RCC 7860 (cell line): ENCODE measurements around the gene PHKB.
"Not testable (repeated sequence)": the region's sequence is repeated elsewhere in the genome, so short reads cannot be mapped to it uniquely, and the experiment has no call there.

Experiments used
- DNase-seq: peaks from one replicate; pipeline ENCODE4 v3.0.0-alpha.2; 2015; ENCODE audit warnings: low spot score
- FAIRE-seq: peaks from 2 replicates; lab custom pipeline; 2012; peaks lifted over from hg19 to GRCh38; lab: Jason Lieb, UNC

PHKB gene

DNA sequence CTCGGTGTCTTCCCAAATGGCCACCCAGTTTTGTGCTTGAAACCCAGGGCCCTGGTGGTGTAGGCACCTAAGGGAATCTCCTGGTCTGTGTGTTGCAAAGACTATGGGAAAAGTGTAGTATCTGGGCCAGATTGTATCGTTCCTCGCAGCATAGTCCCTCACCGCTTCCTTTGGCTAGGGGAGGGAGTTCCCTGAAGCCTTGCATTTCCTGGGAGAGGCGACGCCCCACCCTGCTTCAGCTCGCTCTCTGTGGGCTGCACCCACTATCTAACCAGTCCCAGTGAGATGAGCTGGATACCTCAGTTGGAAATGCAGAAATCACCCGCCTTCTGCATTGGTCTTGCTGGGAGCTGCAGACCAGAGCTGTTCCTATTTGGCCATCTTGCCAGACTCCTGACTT, 93.5 kb downstream of the PHKB start:
- FAIRE-seq, DNase-seq: not testable (repeated sequence)

DNA sequence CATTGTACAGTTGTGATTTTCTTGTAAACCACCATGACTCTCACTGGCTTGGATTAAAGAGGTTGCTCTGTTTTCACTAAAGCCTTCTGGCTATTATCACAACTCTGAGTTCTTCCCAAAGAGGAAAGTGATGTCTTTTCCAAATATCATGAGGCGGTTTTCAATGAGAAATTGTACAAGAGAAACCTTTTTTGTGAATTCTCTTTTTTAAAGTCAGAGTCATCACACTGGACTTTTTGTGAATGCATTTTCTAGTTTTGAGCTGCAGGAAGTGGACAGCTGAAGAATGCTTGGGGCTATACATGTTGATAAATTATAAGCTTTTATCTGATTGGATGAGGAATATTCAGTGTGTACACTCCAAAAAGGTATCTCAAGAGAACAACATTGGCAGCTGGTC, 100.2 kb downstream of the PHKB start:
- DNase-seq (no peak), FAIRE-seq (no peak)

DNA sequence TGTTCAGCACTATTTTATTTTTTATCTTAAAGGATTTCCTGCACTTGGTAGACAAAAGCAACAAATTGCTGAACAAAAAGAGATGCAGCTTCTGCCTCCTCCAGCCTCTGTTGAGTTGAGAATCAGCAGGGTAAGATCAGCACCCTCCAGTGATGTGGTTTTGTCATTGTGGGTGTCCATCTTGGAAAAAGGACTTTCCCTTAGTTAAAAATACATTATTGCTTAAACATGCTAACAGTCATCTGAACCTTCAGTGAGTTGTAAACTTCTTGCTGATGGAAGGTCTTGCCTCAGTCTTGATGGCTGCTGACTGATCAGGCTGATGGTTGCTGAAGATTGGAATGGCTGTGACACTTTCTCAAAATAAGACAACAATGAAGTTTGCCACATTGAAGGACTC, 101.2 kb downstream of the PHKB start:
- DNase-seq = no peak
- FAIRE-seq = no peak

DNA sequence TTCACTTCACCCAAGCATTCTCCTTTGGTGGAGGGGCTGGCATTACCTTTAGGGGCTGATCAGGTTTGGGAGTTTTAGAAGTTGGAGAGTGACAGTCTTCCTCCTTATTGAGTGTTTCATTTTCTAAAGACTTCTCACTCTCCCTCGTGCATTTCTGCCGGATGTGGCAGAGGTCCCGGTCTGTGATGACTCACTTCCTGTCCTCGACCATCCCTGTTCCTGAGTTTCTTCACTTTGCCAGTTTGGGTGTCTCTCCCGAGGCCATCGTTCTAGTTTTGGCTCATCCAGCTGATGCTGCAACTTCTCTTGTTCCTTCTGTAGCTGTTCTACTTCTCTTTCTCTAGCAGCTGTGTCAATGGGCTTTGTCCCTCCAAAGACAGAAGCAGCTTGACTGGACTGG, 104.3 kb downstream of the PHKB start:
- DNase-seq (peak; percentile 39), FAIRE-seq (no peak)

DNA sequence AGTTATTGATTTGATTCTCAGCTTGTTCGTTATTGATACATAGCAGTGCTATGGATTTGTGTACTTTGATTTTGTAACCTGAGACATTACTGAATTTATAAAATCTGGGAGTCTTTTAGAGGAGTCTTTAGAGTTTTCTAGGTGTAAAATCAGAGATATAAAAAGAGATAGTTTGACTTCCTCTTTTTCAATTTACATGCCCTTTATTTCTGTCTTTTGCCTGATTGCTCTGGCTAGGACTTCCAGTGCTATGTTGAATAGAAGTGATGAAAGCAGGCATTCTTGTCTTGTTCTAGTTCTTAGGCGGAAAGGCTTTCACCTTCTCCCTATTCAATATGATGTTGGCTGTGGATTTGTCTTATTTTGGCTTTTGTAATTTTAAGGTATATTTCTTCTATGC, 106.2 kb downstream of the PHKB start:
- DNase-seq = no peak
- no peak for FAIRE-seq

DNA sequence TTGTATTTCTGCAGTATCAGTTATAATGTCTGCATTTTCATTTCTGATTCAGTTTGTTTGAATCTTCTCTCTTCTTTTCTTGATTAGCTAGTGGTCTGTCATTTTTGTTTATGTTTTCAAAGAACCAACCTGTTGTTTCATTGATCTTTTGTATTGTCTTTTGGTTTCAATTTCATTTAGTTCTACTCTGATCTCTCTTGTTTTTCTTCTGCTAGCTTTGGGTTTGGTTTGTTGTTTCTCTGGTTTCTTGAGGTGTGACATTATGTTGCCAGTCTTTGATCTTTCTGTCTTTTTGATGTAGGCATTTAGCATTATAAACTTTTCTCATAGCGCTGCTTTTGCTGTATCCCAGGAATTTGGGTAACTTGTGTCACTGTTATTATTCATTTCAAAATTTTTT, 107.2 kb downstream of the PHKB start:
- FAIRE-seq = no peak
- DNase-seq = no peak

DNA sequence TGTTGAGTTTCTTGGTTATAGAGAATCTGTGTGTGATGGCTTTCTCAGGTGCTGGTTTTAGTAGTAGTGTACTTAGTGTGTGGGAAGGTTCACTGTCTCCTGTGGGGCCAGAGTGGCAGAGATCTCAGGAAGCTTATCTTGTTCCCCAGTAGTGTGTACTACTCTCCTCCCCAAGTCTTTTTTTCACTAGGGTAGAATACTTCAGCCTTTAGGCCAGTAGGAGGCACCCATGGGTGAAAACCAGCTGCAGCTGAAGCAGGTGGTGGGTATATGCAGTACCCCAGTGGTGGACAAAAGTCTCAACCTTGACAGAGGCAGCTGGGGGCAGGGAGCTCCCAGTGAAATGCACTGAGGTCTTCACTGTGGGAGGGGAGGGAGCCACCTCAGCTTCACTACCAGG, 109.9 kb downstream of the PHKB start:
- no peak for FAIRE-seq
- DNase-seq = no peak

DNA sequence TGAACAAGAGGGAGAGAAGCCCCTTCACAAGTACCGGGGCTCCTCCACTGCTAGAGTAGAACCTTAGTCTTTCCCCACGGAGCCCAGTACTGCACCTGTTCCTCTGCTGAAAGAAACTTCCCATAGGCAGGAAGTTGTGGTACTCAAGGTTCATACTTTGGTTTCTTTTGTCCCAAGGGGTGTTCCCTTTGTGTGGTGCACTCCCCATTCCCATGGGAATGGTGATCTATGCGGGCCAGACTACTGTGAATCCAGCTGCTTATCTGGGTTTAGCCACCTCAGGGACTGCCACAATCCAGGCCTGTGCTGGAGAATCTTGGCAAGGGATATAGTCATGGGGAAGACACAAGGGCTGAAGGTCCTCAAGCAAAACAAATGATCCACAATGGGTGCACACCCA, 110.6 kb downstream of the PHKB start:
- DNase-seq = no peak
- no peak for FAIRE-seq

DNA sequence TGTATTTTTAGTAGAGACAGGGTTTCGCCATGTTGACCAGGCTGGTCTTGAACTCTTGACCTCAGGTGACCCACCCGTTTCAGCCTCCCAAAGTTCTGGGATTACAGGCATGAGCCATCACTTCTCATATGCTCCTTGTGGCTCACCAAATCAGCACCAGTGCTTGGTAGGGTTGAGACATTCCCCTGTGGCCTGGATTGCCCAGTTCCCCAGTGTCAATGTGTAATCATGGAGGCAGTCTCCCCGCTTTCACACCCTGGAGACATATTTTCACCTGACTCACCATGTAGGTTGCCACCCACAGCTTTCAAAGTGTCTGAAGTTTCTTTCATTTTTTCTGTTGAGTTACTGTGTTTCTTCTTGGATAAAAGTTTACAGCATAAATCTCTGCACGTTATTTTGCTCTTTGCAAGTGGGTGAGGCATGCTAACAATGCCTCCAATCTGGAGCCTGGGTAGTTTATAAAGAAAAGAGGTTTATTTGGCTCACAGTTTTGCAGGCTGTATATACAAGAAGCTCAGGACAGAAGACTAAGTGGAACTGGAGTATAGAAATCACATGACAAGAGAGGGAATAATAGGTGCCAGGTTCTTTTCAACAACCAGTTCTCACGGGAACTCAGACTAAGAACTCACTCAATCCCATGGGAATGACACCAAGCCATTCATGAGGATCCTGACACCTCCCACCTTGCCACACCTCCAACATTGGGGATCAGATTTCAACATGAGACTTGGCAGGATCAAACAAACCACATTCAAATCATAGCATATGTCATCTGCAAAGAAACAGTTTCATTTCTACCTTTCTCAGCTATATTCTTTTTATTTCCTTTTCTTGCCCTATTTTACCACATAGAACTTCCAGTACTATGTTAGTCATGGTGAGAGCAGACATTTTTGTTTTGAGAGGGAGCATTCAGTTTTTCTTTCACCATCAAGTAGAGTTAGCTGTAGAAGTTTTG, 113.2 kb downstream of the PHKB start:
- DNase-seq (peak; percentile 50), FAIRE-seq (peak; percentile 72)

DNA sequence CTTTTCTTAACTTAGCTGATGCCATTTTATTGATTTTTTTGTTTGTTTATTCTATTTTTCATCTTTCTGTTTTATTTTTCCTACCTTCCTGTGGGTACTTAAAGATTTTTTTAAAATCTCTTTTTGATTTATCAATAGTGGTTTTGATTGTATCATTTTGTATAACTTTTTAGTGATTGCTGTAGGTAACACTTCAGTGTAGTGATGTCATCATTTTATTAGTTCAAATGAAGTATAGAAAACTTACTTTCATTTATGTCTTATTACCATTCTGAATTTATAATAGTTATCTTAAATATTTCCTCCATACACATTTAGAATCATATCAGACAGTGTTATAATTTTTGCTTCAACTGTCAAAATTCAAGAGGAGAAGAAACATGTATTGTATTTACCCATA, 115.9 kb downstream of the PHKB start:
- FAIRE-seq (peak; percentile 27), DNase-seq (no peak)

DNA sequence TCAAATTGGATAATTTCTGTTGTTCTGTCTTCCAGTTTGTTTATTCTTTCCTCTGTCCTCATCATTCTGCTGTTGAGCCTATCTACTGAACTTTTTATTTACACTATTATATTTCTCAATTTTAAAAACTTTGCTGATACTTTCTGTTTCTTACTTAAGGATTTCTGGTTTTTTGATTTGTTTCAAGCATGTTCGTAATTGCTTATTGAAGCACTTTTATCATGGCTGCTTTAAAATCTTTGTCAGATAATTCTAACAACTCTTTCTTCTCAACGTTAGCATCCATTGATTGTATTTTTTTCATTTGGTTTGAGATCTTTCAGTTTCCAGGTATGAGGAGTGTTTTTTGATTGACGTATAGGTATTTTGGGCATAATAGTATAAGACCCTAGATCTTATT, 116.9 kb downstream of the PHKB start:
- no peak for FAIRE-seq

DNA sequence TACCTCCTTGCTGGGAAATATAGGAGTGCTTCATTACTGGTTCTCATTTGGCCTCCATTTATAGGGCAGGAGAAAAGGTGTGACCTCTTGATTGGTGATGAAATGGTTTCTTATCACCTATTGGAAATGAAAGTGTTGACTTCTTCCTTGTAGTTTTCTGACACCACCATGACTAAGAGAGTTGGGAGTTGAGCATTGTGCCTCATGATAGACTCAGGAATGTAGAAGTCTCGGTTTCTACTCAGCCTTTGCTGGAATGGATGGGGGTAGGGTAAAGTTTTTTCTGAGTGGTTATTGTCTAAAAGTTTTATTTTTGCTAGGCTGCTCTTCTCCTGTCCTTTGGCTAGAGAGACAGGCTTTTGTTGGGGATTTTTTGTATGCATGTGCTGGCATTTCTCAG, 117.4 kb downstream of the PHKB start:
- FAIRE-seq (no peak), DNase-seq (peak; percentile 20)

More for the DNA sequence above, 116.9 kb downstream of the PHKB start:
- DNase-seq = no peak

DNA sequence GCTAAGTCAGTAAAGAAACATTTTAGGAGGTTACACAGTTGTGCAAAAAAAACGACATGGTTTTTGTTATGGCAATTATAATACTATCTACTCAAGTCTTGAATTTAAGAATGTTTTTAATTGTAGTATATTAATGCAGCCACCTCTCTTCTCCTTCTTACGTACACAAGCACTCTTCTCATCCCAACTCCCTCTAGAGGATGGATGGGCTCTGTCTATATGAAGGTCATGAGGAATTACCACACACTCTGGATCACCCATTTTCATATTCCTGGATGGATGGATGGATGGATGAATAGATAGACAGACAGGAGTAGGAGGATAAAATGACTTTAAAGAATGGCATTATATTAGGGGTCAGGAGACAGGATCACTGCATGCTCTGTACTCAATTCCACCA, 120.0 kb downstream of the PHKB start:
- no peak for DNase-seq
- no peak for FAIRE-seq

DNA sequence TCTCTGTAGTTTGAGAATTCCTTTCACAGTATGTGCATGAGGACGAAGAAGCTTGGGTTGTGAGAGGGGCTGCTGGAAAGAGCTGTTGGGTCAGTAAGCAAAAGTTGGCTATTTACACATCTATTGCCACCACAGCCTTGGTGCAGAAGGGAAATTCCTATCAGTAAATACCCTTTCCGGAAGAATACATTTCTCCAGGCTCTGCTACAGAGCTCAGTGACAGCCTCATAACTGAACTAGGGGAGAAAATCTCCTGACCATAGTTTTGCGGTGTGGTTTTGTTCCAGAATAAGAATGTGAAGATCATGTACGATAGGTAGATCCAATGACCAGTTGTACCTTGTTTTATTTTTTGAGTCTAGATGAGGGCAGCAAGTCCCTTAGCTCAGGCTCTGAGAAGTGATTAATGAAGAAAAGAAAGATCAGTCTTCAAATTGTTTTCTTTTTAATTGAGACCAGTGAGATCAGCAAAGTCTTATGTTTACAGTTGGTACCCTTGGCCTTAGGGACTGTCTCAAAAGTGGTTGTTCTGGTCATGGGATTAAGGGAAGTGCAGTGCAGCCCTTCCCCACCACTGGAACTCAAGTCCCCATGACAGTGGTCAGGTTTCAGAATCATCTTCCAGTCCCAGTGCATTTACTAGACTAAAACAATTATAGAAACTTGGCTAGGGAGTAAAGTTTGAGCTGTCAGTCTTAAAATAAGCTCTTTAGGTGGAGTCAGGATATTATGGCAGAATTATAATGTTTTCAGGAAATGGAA, 123.5 kb downstream of the PHKB start:
- DNase-seq (no peak), FAIRE-seq (no peak)

DNA sequence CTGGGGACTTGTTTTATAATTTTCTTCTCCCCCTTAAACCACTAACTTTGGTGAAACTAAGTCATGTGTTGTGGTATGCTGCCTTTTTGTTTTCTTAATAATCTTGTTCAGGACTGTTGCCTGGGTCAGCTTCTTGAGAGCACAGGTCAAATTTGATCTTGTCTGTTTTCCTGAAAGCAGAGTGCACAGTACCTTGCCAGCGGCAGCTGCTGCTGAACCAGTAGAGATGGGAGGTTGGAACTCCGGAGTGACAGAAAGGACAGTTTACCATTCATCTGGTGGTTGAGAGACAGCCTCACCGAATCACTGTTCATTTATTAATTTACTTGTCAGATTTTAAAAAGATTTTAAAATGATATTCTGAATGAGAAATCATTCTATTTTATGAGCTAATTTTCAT, 125.0 kb downstream of the PHKB start:
- no peak for DNase-seq
- no peak for FAIRE-seq

DNA sequence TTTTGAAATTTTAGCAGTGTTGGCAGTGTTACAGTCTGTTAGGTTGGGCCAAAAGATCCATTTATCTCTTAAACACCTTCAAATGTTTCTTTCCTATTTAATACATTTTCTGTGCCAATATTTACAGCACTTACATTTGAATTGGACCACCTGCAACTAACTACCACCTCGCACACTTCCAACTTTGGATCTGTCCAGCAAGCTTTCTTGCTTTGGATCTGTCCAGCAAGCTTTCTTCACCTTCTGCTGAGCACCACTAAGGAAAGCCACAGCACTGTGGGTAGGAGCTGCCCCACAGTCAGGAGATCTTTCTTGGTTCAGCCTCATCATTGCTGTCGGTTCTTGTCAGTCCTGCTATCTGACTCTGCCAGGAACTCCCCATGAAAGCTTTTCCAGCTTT, 129.3 kb downstream of the PHKB start:
- DNase-seq = no peak
- FAIRE-seq = no peak

DNA sequence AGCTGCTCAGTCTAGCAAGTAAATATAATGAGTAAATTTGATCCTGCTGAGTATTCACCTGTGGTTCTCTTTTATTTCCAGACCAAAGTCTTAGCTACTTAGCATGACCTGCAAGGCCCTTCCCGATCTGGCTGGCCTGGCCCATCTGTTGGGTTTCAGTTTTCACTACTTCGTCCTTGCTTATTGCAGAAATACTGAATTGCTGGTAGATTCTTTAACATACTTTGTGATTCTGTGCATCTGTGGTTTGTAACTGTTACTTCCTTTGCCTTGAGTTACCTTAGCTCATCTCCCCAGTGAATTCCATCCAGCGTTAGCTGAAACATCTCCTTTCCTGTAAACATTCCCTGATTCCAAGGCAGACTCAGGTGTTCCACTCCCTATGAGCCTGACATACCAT, 131.1 kb downstream of the PHKB start:
- no peak for FAIRE-seq
- no peak for DNase-seq

DNA sequence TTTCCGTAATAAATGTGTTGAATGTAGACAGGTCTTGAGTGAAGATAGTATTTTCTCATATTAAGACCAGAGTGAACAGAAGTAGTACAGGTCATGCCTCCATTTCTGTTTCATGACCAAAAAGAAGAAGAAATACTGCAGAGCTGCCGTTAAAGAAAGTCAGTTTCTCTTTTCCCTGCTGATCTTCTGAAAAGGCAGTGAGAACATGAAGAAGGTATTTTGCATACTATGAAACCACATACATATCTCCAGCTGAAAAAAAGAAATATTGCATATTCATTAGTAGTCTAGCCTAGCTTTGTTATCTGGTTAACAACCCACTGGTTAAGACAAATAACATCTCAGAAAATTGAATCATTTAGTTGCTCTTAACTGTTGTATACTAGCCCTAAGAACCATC, 138.4 kb downstream of the PHKB start:
- DNase-seq (no peak), FAIRE-seq (no peak)

DNA sequence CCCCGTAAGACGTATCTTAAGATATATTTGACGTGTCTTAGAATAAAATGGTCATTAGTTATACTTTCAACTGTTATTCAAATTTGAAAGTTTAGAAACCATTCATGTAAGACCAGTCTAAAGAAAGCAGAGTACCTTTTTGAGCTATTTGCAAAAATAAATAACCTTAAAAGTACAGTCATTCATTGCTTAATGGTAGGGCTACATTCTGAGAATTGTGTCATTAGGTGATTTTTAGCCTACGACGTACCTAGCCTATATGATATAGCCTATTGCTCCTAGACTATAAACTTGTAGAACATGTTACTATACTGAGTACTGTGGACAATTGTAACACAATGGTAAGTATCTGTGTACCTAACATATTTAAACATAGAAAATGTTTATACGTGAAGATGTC, 139.2 kb downstream of the PHKB start:
- FAIRE-seq (no peak), DNase-seq (no peak)

DNA sequence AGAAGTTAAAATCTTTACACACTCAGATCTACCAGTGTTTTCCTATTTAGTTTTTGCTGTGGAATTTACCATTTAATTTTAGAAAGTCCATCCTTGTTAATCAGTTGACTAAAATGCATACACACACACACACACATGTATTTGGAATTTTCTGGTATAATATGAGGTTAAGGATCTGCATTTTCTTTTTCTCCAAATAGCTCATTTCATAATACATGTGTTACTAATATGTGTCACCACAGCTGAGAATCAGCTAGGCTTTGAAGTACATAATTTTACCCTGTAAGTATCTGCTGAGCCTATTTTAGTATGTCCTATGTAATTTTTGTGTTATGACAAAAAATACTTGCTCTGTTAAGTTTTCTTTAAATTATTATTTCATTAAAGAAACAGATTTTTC, 143.2 kb downstream of the PHKB start:
- no peak for FAIRE-seq
- DNase-seq = no peak

DNA sequence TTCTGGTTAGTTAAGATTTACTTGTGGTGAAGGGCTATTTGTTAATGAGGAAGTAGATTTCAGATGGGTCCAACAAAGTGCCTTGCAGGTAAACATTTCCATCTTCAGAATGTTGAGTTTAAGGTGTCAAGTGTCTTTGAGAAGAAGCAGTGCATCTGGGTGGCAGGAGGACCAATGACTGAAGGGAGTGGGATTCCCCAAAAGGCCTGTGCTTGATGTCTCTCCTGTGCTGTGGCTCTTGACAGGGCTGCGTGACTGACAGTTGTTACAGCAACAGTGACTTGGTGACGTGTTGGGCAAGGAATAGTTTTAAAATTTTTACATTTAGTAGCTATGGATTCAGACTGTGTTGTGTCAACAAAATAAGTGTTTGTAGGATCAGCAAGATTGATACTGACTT, 149.9 kb downstream of the PHKB start:
- no peak for DNase-seq
- no peak for FAIRE-seq

DNA sequence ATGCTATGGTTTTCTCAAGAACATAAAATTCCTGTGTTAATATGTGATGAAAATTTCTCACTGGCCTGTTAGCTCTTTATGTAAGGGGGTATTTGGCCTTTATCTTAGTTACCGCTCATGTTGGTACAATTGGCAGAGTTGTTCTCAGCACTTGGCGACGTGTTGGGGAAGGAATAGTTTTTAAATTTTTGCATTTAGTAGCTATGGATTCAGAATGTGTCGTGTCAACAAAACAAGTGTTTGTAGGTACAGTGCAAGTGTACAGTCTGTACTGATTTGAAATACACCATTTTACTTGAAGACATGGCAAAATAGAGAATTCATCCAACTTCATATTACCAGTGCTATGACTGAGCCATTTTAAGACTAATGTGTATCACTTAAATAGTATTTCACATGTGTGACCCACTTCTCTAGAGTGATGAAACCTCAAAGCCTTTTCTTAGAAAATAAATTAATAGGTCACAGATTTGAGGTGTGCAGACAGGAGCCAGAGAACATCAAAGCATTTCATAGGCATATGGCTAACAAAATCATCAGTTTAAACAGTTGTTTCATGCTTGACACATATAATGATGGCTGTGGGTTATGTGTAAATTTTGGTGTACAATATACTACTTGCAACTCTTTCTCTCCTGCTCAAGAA, 150.8 kb downstream of the PHKB start:
- FAIRE-seq (no peak), DNase-seq (no peak)
